HG03060 (cell line): ENCODE data around the gene SNN.

Experiments used
- ATAC-seq: cut with Tn5 transposase; IDR thresholded peaks from one replicate; pipeline ENCODE4 v1.9.1; 2021; ENCODE audit warnings: low read depth, moderate number of reproducible peaks; ENCODE audit not compliant: unreplicated experiment

Gene SNN

GRCh38 chr16:11667824-11668622 lies at the start of gene SNN:
Gene SNN, plus strand, starts transcription at chr16:11668455. Its CDS starts 7,605 bp downstream, at chr16:11676060.
- ATAC-seq, result no peak

GRCh38 chr16:11619327-11619851 lies 48.9 kb upstream of the SNN start:
- ATAC-seq, result no peak

GRCh38 chr16:11620243-11621003 lies 47.8 kb upstream of the SNN start:
- ATAC-seq, result no peak

- ATAC-seq, result no peak
These were observed 46.7 kb upstream of the SNN start for GRCh38 chr16:11621539-11621919.

- ATAC-seq, result no peak
These were observed 46.2 kb upstream of the SNN start for GRCh38 chr16:11621920-11622651.

- ATAC-seq, result no peak
These were observed 44.0 kb upstream of the SNN start for GRCh38 chr16:11624205-11624604.

- ATAC-seq, result no peak
These were observed 43.3 kb upstream of the SNN start for GRCh38 chr16:11624636-11625607.

- ATAC-seq, result no peak
These were observed 42.5 kb upstream of the SNN start for GRCh38 chr16:11625769-11626168.

GRCh38 chr16:11626657-11627291 lies 41.5 kb upstream of the SNN start:
- ATAC-seq, result no peak

- ATAC-seq, result no peak
These were observed 41.0 kb upstream of the SNN start for GRCh38 chr16:11627292-11627663.

- ATAC-seq, result no peak
These were observed 40.3 kb upstream of the SNN start for GRCh38 chr16:11627822-11628457.

GRCh38 chr16:11629071-11630030 lies 38.9 kb upstream of the SNN start:
- no peak for ATAC-seq

- ATAC-seq, result no peak
These were observed 38.0 kb upstream of the SNN start for GRCh38 chr16:11630046-11630767.

GRCh38 chr16:11630768-11631056 lies 37.5 kb upstream of the SNN start:
- no peak for ATAC-seq

- no peak for ATAC-seq
These were observed 37.0 kb upstream of the SNN start for GRCh38 chr16:11631214-11631613.

- ATAC-seq, result no peak
These were observed 35.8 kb upstream of the SNN start for GRCh38 chr16:11632455-11632939.

- no peak for ATAC-seq
These were observed 35.1 kb upstream of the SNN start for GRCh38 chr16:11633113-11633512.
